Measurements from ENCODE around the gene DYNAP. TPM values are rescaled to one million over a fixed set of nuclear protein-coding genes. Genes with fewer than 3 reads are reported as not detected.

The DYNAP gene
- total RNA-seq, 1 donor from 2014 or later = not detected

GRCh38 chr18:54585743-54586142 is 5.3 kb upstream of the DYNAP start:
- Mint-ChIP-seq H3K36me3 (ENCODE audit: low read depth, unreplicated experiment) (no peaks in the 10 kb centered on the region), H3K27ac (ENCODE audit: unreplicated experiment) (no peak overlapping the region), H3K4me1 (ENCODE audit: unreplicated experiment) (peaks cover 1% of the 10 kb centered on the region), H3K9me3 (ENCODE audit: unreplicated experiment) (no peaks in the 10 kb centered on the region), H3K27me3 (ENCODE audit: unreplicated experiment) (no peaks in the 10 kb centered on the region), H3K4me3 (ENCODE audit: unreplicated experiment) (no peak overlapping the region)
- DNase-seq (ENCODE audit: low spot score) = no peak
- TF ChIP-seq CTCF (IDR thresholded peaks at IDR 0.05; ENCODE audit: unreplicated experiment) = no peak

DNA sequence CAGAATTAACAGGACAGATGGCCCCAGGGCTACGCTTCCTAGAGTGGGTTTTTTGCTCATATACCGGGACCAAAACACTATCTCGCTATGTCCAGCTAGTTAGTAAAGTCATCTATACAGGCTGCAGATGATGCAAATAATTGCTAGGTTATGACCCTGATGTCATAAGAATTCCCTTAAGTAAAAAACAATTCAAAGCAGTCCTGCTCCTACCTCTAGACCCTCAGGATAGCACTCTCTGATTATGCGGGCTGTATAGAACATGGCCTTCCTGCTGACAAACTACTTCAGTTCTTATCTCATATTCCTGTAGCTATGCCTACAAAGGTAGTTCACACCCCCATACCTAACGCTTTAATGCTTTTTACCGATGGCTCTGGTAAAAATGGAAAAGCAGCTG is 13.2 kb downstream of the DYNAP start:
- TF ChIP-seq CTCF (IDR thresholded peaks at IDR 0.05; ENCODE audit: unreplicated experiment) = no peak
- Mint-ChIP-seq H3K36me3 (ENCODE audit: low read depth, unreplicated experiment) (no peaks in the 10 kb centered on the region), H3K9me3 (ENCODE audit: unreplicated experiment) (no peaks in the 10 kb centered on the region), H3K4me3 (ENCODE audit: unreplicated experiment) (no peak overlapping the region), H3K27ac (ENCODE audit: unreplicated experiment) (no peak overlapping the region), H3K4me1 (ENCODE audit: unreplicated experiment) (peaks cover 3% of the 10 kb centered on the region), H3K27me3 (ENCODE audit: unreplicated experiment) (no peaks in the 10 kb centered on the region)
- DNase-seq (ENCODE audit: low spot score) = no peak

- no peaks in the 10 kb centered on the region for H3K9me3 Mint-ChIP-seq (ENCODE audit: unreplicated experiment)
- TF ChIP-seq CTCF (IDR thresholded peaks at IDR 0.05; ENCODE audit: unreplicated experiment) = no peak
- H3K36me3 Mint-ChIP-seq (ENCODE audit: low read depth, unreplicated experiment) = no peaks in the 10 kb centered on the region
- H3K4me3 Mint-ChIP-seq (ENCODE audit: unreplicated experiment) = no peak overlapping the region
- no peak overlapping the region for H3K27ac Mint-ChIP-seq (ENCODE audit: unreplicated experiment)
- DNase-seq (ENCODE audit: low spot score) = no peak
- H3K4me1 Mint-ChIP-seq (ENCODE audit: unreplicated experiment) = peaks cover 3% of the 10 kb centered on the region
- H3K27me3 Mint-ChIP-seq (ENCODE audit: unreplicated experiment) = no peaks in the 10 kb centered on the region
Measured at GRCh38 chr18:54606835-54607212, 15.8 kb downstream of the DYNAP start.

- Mint-ChIP-seq H3K36me3 (ENCODE audit: low read depth, unreplicated experiment) (no peaks in the 10 kb centered on the region), H3K27me3 (ENCODE audit: unreplicated experiment) (no peaks in the 10 kb centered on the region), H3K27ac (ENCODE audit: unreplicated experiment) (no peak overlapping the region), H3K4me1 (ENCODE audit: unreplicated experiment) (peaks cover 3% of the 10 kb centered on the region), H3K4me3 (ENCODE audit: unreplicated experiment) (no peak overlapping the region), H3K9me3 (ENCODE audit: unreplicated experiment) (no peaks in the 10 kb centered on the region)
- no peak for DNase-seq (ENCODE audit: low spot score)
- no peak for TF ChIP-seq CTCF (IDR thresholded peaks at IDR 0.05; ENCODE audit: unreplicated experiment)
Measured at GRCh38 chr18:54607213-54608027, 16.4 kb downstream of the DYNAP start.

GRCh38 chr18:54608028-54608642 is 17.1 kb downstream of the DYNAP start:
- H3K27me3 Mint-ChIP-seq (ENCODE audit: unreplicated experiment) = no peaks in the 10 kb centered on the region
- no peaks in the 10 kb centered on the region for H3K9me3 Mint-ChIP-seq (ENCODE audit: unreplicated experiment)
- H3K36me3 Mint-ChIP-seq (ENCODE audit: low read depth, unreplicated experiment) = no peaks in the 10 kb centered on the region
- DNase-seq (ENCODE audit: low spot score) = no peak
- H3K27ac Mint-ChIP-seq (ENCODE audit: unreplicated experiment) = no peak overlapping the region
- no peak for TF ChIP-seq CTCF (IDR thresholded peaks at IDR 0.05; ENCODE audit: unreplicated experiment)
- no peak overlapping the region for H3K4me3 Mint-ChIP-seq (ENCODE audit: unreplicated experiment)
- peaks cover 3% of the 10 kb centered on the region for H3K4me1 Mint-ChIP-seq (ENCODE audit: unreplicated experiment)
